GM10847 (cell line): Measurements from ENCODE around the gene WIPF2.

Experiments
- POLR2A ChIP-seq: IDR thresholded peaks from 2 replicates; pipeline ENCODE4 v1.6.1; 2011; ENCODE audit not compliant: insufficient read length; ENCODE audit errors: extremely low read depth

Gene WIPF2

DNA sequence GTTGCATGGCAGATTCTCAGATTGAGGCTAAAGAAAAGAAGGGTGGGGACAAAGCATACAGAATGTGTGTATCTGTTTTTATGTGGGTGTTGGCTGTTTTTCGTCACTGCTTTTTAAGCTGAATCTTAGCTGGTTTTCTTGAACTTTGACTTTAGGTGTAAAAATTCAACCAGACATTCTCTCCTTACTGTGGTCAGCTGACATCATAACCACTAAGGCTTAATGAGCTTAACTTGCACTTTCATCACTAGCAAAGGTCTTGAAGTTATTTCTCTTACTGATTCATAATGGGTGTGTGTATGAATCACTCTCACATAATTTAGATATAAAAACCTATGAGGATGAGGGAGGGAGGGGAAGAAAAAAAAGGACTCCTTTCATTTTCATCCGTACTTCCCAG lies 64.6 kb downstream of the WIPF2 start:
- no peak for TF ChIP-seq POLR2A

DNA sequence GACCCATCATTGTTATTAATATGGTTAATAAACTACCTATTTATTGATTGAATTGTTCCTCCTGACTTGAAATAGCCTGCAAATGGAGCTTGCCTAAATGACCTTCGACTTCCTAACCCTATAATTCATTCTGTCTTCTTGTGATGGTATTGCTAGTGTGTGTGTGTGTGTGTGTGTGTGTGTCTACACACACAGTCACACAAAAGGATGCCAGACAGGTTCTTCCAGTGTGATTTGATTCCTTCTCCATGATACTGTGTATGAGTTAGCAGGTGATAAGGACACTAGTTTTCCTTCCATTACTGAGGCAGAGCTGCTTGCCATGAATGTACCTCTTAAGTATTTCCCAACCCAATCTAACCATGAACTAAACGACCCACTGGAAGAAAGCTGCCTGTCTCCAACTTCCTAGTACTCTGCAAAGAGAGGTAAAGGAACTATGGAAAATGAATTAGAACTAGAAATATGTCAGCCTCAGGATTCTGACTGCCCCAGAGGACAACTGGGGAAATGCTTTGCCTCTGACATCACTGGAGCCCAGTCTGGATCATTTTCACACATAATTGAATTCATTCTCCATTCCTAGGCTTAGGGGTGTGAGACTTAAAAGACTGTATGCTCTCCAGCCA lies 65.1 kb downstream of the WIPF2 start:
- no peak for TF ChIP-seq POLR2A

- no peak for TF ChIP-seq POLR2A
Observed at GRCh38 chr17:40286473-40286872, 67.4 kb downstream of the WIPF2 start.

DNA sequence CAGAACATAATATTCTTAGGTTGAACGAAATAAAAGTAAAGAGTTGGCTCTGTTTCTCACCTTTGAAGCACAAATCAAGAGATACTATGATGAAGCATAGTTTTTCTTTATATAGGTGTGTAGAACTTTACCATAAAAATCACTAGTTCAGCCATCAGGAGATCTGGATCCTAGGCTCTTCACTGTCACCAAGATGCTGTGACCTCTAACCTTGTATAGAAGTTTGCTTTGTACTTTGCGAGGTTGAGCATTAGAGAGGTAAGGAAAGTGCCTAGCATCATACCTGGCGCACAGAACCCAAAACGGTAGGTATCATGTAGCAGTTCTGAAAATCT lies 68.0 kb downstream of the WIPF2 start:
- no peak for TF ChIP-seq POLR2A

DNA sequence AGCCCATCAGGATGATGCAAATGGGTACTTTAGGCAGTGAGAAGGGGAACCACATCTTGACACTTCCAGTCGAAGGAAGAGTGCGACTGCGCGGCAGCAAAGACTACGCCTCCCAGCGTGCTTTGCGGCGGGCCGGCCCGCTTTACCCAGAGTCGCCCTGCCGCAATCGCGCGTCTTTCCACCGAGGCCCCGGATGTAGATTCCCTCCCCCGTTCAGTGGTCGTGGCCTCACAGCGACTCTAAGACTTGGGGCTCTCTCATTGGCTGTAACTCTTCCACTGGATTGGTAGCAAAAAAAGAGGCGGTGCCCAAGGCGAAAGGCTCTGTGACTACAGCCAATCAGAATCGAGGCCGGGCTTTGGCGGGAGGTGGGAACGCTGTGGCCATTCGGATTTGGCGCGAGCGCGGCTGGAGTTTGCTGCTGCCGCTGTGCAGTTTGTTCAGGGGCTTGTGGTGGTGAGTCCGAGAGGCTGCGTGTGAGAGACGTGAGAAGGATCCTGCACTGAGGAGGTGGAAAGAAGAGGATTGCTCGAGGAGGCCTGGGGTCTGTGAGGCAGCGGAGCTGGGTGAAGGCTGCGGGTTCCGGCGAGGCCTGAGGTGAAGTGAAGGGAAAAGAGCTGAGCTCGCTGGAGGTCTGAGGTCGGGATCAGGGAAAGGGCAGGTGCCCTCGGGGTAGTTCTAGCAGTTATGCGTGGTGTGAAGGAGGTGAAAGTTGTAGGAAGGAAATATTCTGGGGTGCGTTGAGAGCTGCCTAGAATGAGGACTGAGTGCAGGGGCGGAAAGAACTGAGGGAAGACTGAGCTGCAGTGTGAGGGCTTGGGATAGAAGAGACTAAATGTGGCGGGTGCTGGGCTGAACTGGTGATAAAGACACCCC lies 68.6 kb downstream of the WIPF2 start, which contains the start of gene CDC6:
TSS of gene CDC6 (plus strand) at position 386 of the 876 bp plus-strand sequence. CDS start 1,542 bp downstream, outside the sequence.
- peak; percentile 78 for TF ChIP-seq POLR2A

DNA sequence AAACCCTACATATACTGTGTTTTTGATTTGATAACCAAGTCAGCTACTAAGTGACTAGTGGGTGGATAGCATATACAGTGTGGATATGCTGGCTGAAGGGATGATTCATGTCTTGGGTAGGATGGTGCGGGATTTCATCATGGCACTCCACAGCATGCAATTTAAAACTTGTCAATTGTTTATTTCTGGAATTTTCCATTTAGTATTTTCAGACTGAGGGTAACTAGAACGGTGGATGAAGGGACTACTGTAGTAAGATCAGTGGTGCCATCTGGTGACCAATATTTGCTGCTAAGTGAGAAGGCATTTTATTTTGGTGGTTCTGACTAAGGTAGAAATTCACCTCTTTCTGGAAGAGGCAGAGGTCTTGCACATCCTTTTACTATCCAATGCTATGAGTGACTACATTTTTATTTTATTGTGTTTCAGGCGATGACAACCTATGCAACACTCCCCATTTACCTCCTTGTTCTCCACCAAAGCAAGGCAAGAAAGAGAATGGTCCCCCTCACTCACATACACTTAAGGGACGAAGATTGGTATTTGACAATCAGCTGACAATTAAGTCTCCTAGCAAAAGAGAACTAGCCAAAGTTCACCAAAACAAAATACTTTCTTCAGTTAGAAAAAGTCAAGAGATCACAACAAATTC lies 71.7 kb downstream of the WIPF2 start:
- no peak for TF ChIP-seq POLR2A

GRCh38 chr17:40291281-40291664 lies 72.2 kb downstream of the WIPF2 start:
- no peak for TF ChIP-seq POLR2A

- TF ChIP-seq POLR2A = no peak
Observed at GRCh38 chr17:40293363-40293762, 74.3 kb downstream of the WIPF2 start.

DNA sequence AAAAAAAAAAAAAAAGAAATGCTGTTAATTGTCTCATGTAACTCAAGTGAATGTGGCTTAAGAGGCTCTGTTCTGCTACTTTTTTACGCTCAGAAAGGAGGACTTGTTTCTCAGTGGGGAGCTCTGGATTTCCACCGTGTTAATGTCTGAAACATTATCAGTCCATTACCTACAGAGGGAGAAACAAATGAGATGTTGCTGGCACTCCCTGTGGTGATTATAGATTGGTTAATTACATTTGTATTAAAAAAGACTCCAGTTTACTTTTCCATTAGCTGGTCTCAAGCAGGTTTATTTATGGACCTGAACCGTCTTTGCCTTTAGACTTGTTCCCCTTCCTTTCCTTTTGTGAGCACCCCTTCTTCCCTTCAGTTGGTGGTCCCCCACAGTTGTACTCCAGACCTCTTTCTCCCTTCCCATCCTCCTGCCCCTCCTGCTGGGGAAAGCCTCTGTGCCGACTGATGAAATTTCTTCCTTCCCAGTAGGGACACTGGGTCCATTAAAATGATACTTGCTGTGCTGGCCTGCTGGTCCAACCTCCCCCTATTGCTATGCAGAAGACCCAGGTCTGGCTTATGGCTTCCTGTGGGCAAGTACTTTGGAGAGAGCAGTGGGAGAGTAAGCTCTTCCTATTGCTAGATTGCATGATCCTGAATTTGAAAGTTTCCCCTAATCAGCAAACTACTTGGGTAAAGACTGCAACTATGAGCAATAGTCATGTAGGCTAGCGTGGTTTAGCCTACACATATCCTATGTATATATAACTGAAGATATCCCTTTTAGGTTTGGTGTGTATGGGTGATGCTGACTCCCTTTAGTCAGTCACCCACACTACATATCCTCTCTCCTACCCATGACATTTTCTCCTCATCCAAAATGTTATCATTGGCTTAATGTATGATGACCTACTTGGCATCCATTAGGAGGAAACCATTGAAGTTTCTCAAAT lies 76.7 kb downstream of the WIPF2 start:
- no peak for TF ChIP-seq POLR2A

GRCh38 chr17:40297511-40297910 lies 78.4 kb downstream of the WIPF2 start:
- no peak for TF ChIP-seq POLR2A

DNA sequence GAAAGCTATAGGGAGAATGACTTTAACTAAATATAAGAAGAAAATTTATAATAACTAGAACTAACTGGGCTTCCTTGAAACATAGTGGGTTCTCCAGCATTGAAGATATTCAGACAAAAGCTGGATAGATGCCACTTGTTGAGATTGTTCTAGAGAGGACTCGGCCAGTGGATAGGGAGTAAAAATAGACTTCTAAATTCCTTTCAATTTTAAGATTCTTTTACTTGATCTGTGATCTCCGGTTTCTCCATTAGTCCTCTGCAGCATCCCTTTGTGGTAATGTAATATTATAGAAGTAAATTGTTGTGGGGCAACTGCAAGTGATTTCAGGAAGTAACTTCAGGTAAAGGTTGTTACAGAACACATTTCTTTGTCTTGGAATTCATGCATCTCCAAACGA lies 79.6 kb downstream of the WIPF2 start:
- TF ChIP-seq POLR2A = no peak

- no peak for TF ChIP-seq POLR2A
Observed at GRCh38 chr17:40301315-40301714, 82.2 kb downstream of the WIPF2 start.

DNA sequence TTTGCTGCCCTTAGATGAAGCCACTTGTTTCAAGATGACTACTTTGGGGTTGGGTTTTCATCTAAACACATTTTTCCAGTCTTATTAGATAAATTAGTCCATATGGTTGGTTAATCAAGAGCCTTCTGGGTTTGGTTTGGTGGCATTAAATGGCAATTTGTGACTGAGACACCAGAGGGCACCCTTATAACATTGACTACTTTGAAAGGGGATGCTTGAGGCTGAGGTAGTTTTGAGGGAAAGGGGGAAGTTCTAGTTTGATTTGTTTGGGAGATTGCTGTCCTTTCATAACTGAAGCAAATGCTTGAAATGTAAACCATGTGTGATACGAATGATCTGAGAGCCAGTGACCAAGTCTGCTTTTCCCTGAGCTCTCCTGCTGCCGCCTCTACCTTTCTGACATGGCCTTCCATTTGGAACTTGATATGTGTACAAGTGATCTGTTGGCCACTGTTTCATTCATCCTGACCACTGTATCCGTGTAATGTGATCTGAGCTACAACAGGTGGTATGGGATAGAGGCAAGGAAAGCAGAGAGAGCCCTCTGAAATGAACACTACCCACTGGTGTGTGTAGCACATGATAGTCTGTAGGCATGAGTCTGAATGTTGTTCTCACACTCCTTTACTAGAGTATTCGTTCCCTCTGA lies 84.0 kb downstream of the WIPF2 start:
- TF ChIP-seq POLR2A = no peak

DNA sequence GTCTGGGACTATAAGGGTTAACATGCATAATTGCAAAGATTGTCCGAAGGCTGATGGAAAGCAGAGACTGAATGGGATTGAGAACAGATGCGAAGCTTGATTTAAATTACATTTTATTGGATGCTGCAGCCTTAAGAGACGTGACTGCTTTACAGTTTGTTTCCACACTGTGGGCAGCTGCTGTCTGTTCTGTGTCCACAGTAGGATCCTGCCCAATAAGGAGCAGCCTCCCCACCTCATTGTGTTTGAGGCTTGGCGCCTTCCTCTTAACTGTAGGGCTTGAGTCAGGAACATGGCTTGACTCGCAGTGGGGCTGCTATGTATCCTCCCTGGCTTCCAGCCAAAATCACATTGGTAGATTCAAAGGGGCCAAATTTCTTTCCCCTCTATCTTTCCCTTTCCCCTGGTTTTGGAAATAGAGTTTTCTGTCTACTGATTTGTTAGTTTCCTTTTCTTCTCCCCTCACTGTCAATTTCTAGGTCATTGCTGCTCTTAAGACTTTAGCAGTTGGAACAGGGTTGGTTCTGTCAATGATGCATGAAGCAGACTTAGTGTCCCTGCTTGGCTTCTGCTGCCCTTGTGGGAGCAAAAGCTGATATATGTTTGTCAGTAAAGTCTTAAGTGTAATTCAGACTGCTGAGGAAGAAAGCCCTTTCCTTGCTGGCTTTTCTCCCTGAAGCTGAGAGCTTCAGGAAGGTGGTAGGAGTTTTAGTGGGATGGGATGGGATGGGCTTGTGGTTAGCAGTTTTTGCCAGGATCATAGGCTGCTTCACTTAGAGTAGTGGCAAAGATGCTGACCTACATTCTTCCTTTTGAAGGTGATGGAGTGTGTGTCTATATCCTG lies 84.8 kb downstream of the WIPF2 start:
- no peak for TF ChIP-seq POLR2A
